NT2/D1 (cell line): ENCODE results near the gene NOTCH3.

Experiments used
- DNase-seq: peaks from one replicate; pipeline ENCODE4 v3.0.0-alpha.2; 2011; ENCODE audit warnings: low read depth, low spot score
- H3K27me3 ChIP-seq: 2 replicates; pipeline ENCODE4 v1.6.0; 2011; ENCODE audit warnings: mild to moderate bottlenecking; ENCODE audit not compliant: insufficient read length, insufficient read depth
- H3K36me3 ChIP-seq: 2 replicates; pipeline ENCODE4 v1.6.1; 2011; ENCODE audit warnings: mild to moderate bottlenecking, low read length, mixed read lengths; ENCODE audit not compliant: insufficient read depth, insufficient read length
- H3K4me1 ChIP-seq: 2 replicates; pipeline ENCODE4 v1.5.1; 2011; ENCODE audit not compliant: insufficient read depth, insufficient read length
- H3K4me3 ChIP-seq: 2 replicates; pipeline ENCODE4 v1.5.1; 2011; ENCODE audit warnings: low read depth; ENCODE audit not compliant: insufficient read length
- H3K9ac ChIP-seq: 2 replicates; pipeline ENCODE4 v1.6.0; 2011; ENCODE audit warnings: low read depth; ENCODE audit not compliant: insufficient read length
- H3K9me3 ChIP-seq: 2 replicates; pipeline ENCODE4 v1.5.1; 2011; ENCODE audit warnings: mild to moderate bottlenecking, low read length; ENCODE audit not compliant: insufficient read depth
- SUZ12 ChIP-seq: IDR thresholded peaks from 2 replicates; pipeline ENCODE4 v1.6.1; 2011; ENCODE audit not compliant: insufficient read length, insufficient read depth; ENCODE audit errors: extremely low read depth
- YY1 ChIP-seq: IDR thresholded peaks from 2 replicates; pipeline ENCODE4 v1.6.1; 2011; ENCODE audit not compliant: insufficient read length, insufficient read depth
- ZNF274 ChIP-seq: IDR thresholded peaks from 2 replicates; pipeline ENCODE4 v1.6.1; 2011; ENCODE audit warnings: mild to moderate bottlenecking, low read depth, low read length

Gene NOTCH3

GRCh38 chr19:15115762-15116615 lies 84.8 kb downstream of the NOTCH3 start:
- Histone ChIP-seq H3K36me3 (peaks cover 97% of the 10 kb centered on the region), H3K4me3 (no peak overlapping the region)
- no peak for TF ChIP-seq ZNF274
- TF ChIP-seq YY1 = no peak
- no peak for TF ChIP-seq SUZ12

GRCh38 chr19:15115080-15115479 lies 85.7 kb downstream of the NOTCH3 start:
- H3K4me3 ChIP-seq = no peak overlapping the region
- H3K27me3 ChIP-seq = no peaks in the 10 kb centered on the region
- no peaks in the 10 kb centered on the region for H3K4me1 ChIP-seq
- peaks cover 7% of the 10 kb centered on the region; the same call in 1 of the 2 replicates for H3K9me3 ChIP-seq
- H3K9ac ChIP-seq = no peak overlapping the region
- H3K36me3 ChIP-seq = peaks cover 97% of the 10 kb centered on the region
- no peak for DNase-seq
- TF ChIP-seq SUZ12 (no peak), ZNF274 (no peak), YY1 (no peak)

More at GRCh38 chr19:15115762-15116615, 84.8 kb downstream of the NOTCH3 start:
- H3K4me1 ChIP-seq = no peaks in the 10 kb centered on the region
- no peak for DNase-seq
- no peak overlapping the region for H3K9ac ChIP-seq
- no peaks in the 10 kb centered on the region for H3K27me3 ChIP-seq
- peaks cover 7% of the 10 kb centered on the region; the same call in 1 of the 2 replicates for H3K9me3 ChIP-seq

GRCh38 chr19:15114153-15114540 lies 86.6 kb downstream of the NOTCH3 start:
- Histone ChIP-seq H3K4me3 (no peak overlapping the region), H3K27me3 (no peaks in the 10 kb centered on the region), H3K9ac (no peak overlapping the region), H3K4me1 (peaks cover under 1% of the 10 kb centered on the region), H3K9me3 (peaks cover 6% of the 10 kb centered on the region; the same call in 1 of the 2 replicates), H3K36me3 (peaks cover 99% of the 10 kb centered on the region)
- TF ChIP-seq YY1 (no peak), ZNF274 (no peak), SUZ12 (no peak)
- DNase-seq = no peak

GRCh38 chr19:15113245-15114152 lies 87.3 kb downstream of the NOTCH3 start:
- Histone ChIP-seq H3K9ac (no peak overlapping the region), H3K36me3 (peaks cover 99% of the 10 kb centered on the region)

GRCh38 chr19:15112385-15112784 lies 88.4 kb downstream of the NOTCH3 start:
- no peak for TF ChIP-seq SUZ12
- TF ChIP-seq YY1 = no peak
- TF ChIP-seq ZNF274 = no peak
- H3K9me3 ChIP-seq = no peaks in the 10 kb centered on the region
- peaks cover 8% of the 10 kb centered on the region for H3K4me1 ChIP-seq
- no peak overlapping the region for H3K9ac ChIP-seq
- no peak overlapping the region for H3K4me3 ChIP-seq
- H3K36me3 ChIP-seq = peaks cover 91% of the 10 kb centered on the region
- DNase-seq = no peak
- no peaks in the 10 kb centered on the region for H3K27me3 ChIP-seq

More at GRCh38 chr19:15113245-15114152, 87.3 kb downstream of the NOTCH3 start:
- H3K4me3 ChIP-seq = no peak overlapping the region
- TF ChIP-seq SUZ12 = no peak
- TF ChIP-seq YY1 = no peak
- no peak for TF ChIP-seq ZNF274
- H3K9me3 ChIP-seq = no peaks in the 10 kb centered on the region
- DNase-seq = no peak
- peaks cover 5% of the 10 kb centered on the region for H3K4me1 ChIP-seq
- no peaks in the 10 kb centered on the region for H3K27me3 ChIP-seq

- peaks cover 85% of the 10 kb centered on the region for H3K36me3 ChIP-seq
- no peaks in the 10 kb centered on the region for H3K9me3 ChIP-seq
- no peak overlapping the region for H3K4me3 ChIP-seq
- DNase-seq = no peak
- peaks cover 8% of the 10 kb centered on the region for H3K4me1 ChIP-seq
- H3K27me3 ChIP-seq = no peaks in the 10 kb centered on the region
- TF ChIP-seq ZNF274 (no peak), YY1 (no peak), SUZ12 (no peak)
- no peak overlapping the region for H3K9ac ChIP-seq
These were observed 89.0 kb downstream of the NOTCH3 start for GRCh38 chr19:15111758-15112157.
